Measurements from ENCODE around the gene PHTF2.
"Not testable (repeated sequence)": the region's sequence is repeated elsewhere in the genome, so short reads cannot be mapped to it uniquely, and the experiment has no call there.

PHTF2 gene

GRCh38 chr7:77827999-77828398 lies 29.4 kb downstream of the PHTF2 start:
- no peak for DNase-seq (ENCODE audit: low read depth in 2 of 3, low spot score in 2 of 3)

GRCh38 chr7:77830649-77831355 lies 32.2 kb downstream of the PHTF2 start:
- DNase-seq (ENCODE audit: low read depth in 2 of 3, low spot score in 2 of 3), result no peak

- DNase-seq (ENCODE audit: low read depth in 2 of 3, low spot score in 2 of 3), result no peak
Measured at GRCh38 chr7:77831481-77831880, 32.9 kb downstream of the PHTF2 start.

- no peak for DNase-seq (ENCODE audit: low read depth in 2 of 3, low spot score in 2 of 3)
Measured at GRCh38 chr7:77831953-77832352, 33.4 kb downstream of the PHTF2 start.

- DNase-seq (ENCODE audit: low read depth in 2 of 3, low spot score in 2 of 3), result no peak
Measured at GRCh38 chr7:77833136-77833535, 34.6 kb downstream of the PHTF2 start.

GRCh38 chr7:77836425-77836824 lies 37.9 kb downstream of the PHTF2 start:
- DNase-seq (ENCODE audit: low read depth in 2 of 3, low spot score in 2 of 3), result not testable (repeated sequence)

GRCh38 chr7:77837275-77837674 lies 38.7 kb downstream of the PHTF2 start:
- no peak for DNase-seq (ENCODE audit: low read depth in 2 of 3, low spot score in 2 of 3)

- DNase-seq (ENCODE audit: low read depth in 2 of 3, low spot score in 2 of 3), result no peak
Measured at GRCh38 chr7:77837966-77838365, 39.4 kb downstream of the PHTF2 start.

- DNase-seq (ENCODE audit: low read depth in 2 of 3, low spot score in 2 of 3), result no peak
Measured at GRCh38 chr7:77838929-77839491, 40.4 kb downstream of the PHTF2 start.

- no peak for DNase-seq (ENCODE audit: low read depth in 2 of 3, low spot score in 2 of 3)
Measured at GRCh38 chr7:77839919-77840318, 41.3 kb downstream of the PHTF2 start.

- DNase-seq (ENCODE audit: low read depth in 2 of 3, low spot score in 2 of 3), result no peak
Measured at GRCh38 chr7:77843194-77843593, 44.6 kb downstream of the PHTF2 start.

- DNase-seq (ENCODE audit: low read depth in 2 of 3, low spot score in 2 of 3), result no peak
Measured at GRCh38 chr7:77846317-77847092, 47.9 kb downstream of the PHTF2 start.

GRCh38 chr7:77855371-77856083 lies 57.0 kb downstream of the PHTF2 start:
- DNase-seq (ENCODE audit: low read depth in 2 of 3, low spot score in 2 of 3), result no peak

GRCh38 chr7:77858278-77858677 lies 59.7 kb downstream of the PHTF2 start:
- DNase-seq (ENCODE audit: low read depth in 2 of 3, low spot score in 2 of 3), result no peak

GRCh38 chr7:77859343-77859742 lies 60.8 kb downstream of the PHTF2 start:
- no peak for DNase-seq (ENCODE audit: low read depth in 2 of 3, low spot score in 2 of 3)

- DNase-seq (ENCODE audit: low read depth in 2 of 3, low spot score in 2 of 3), result no peak
Measured at GRCh38 chr7:77862691-77863090, 64.1 kb downstream of the PHTF2 start.

GRCh38 chr7:77863860-77864259 lies 65.3 kb downstream of the PHTF2 start:
- DNase-seq (ENCODE audit: low read depth in 2 of 3, low spot score in 2 of 3), result no peak

- DNase-seq (ENCODE audit: low read depth in 2 of 3, low spot score in 2 of 3), result no peak
Measured at GRCh38 chr7:77866370-77866769, 67.8 kb downstream of the PHTF2 start.

GRCh38 chr7:77866786-77867536 lies 68.4 kb downstream of the PHTF2 start:
- DNase-seq (ENCODE audit: low read depth in 2 of 3, low spot score in 2 of 3), result no peak

GRCh38 chr7:77867537-77867865 lies 68.9 kb downstream of the PHTF2 start:
- DNase-seq (ENCODE audit: low read depth in 2 of 3, low spot score in 2 of 3), result no peak

- not testable (repeated sequence) for DNase-seq (ENCODE audit: low read depth in 2 of 3, low spot score in 2 of 3)
Measured at GRCh38 chr7:77872256-77872655, 73.7 kb downstream of the PHTF2 start.

All from activated CD8-positive, alpha-beta memory T cell treated with anti-CD3 and anti-CD28 coated beads for 48 hours (primary cell).